Gastroesophageal sphincter (tissue), 4 donors: ENCODE measurements around the gene SIMC1. TPM values are rescaled to one million over a fixed set of nuclear protein-coding genes. Genes with fewer than 3 reads are reported as not detected.

Experiments used
- ATAC-seq: fragments of 150-250 bp; one replicate; pipeline ENCODE4 v1.9.1; 2016; ENCODE audit warnings: mild to moderate bottlenecking, moderate library complexity
- H3K27ac ChIP-seq, 4 donors: fragments of 200-600 bp; sonication (generic) in 3 of 4; 1 replicate in 3 of 4; 2 replicates in 1 of 4; pipeline ENCODE4 v1.5.1; 2016 to 2019
- H3K27me3 ChIP-seq: fragments of 200-600 bp; sonication (generic); one replicate; pipeline ENCODE4 v1.5.1; 2019
- H3K36me3 ChIP-seq, 2 donors: fragments of 200-600 bp; sonication (generic); one replicate each; pipeline ENCODE4 v1.5.1; 2019; ENCODE audit warnings: control low read depth in 1 of 2
- H3K4me1 ChIP-seq, 3 donors: fragments of 200-600 bp; sonication (generic); 1 replicate in 2 of 3; 2 replicates in 1 of 3; pipeline ENCODE4 v1.5.1; 2016 to 2019; ENCODE audit warnings: control low read depth in 2 of 3
- H3K4me3 ChIP-seq, 2 donors: fragments of 200-600 bp; sonication (generic); one replicate each; pipeline ENCODE4 v1.5.1; 2019; ENCODE audit warnings: mild to moderate bottlenecking in 1 of 2, moderate library complexity in 1 of 2
- H3K9me3 ChIP-seq, 3 donors: fragments of 200-600 bp; sonication (generic); one replicate each; pipeline ENCODE4 v1.5.1; 2017 to 2019; ENCODE audit warnings: control low read depth in 2 of 3
- EP300 ChIP-seq: sonication (generic); formaldehyde crosslinking; IDR thresholded peaks from one replicate; pipeline ENCODE4 v1.6.1; 2017; ENCODE audit warnings: antibody characterized with exemption, mild to moderate bottlenecking
- POLR2A ChIP-seq, 2 donors: fragments of 450-650 bp; IDR thresholded peaks; one replicate each; pipeline ENCODE4 v1.6.1; 2017; ENCODE audit warnings: antibody characterized with exemption in 2 of 2, mild to moderate bottlenecking in 2 of 2, moderate library complexity in 1 of 2
- POLR2AphosphoS5 ChIP-seq: sonication (generic); formaldehyde crosslinking; IDR thresholded peaks from one replicate; pipeline ENCODE4 v1.6.1; 2017; ENCODE audit warnings: antibody characterized with exemption
- WGBS, 2 donors: methylation state at CpG; one replicate each; pipeline ENCODE4 v1.1.5; 2018; ENCODE audit warnings: low coverage in 1 of 2; 5-methylcytosine and 5-hydroxymethylcytosine counted together
- total RNA-seq, 4 donors: library from RNA; depleted of rRNA; stranded (reverse); fragments of >200 nt; gene quantifications; one replicate each; pipeline ENCODE4 v1.1.0, GENCODE V29; 2016
- TF ChIP-seq, protein P1 (sequence below), 4 experiments: fragments of 200-600 bp in 2 of 4; fragments of 450-650 bp in 2 of 4; sonication (generic) in 1 of 4; IDR thresholded peaks; one replicate each; pipeline ENCODE4 v1.5.1; 2017 to 2019; ENCODE audit warnings: antibody characterized with exemption in 4 of 4, mild to moderate bottlenecking in 2 of 4, moderate library complexity in 2 of 4

Gene SIMC1
- total RNA-seq, 4 donors from 2014 or later, result 11.2 to 84.5 (median 32.7) TPM

- no peak overlapping the region for H3K27ac ChIP-seq
- no peak for ATAC-seq
Measured at GRCh38 chr5:176369934-176370711, 131.9 kb downstream of the SIMC1 start.

DNA sequence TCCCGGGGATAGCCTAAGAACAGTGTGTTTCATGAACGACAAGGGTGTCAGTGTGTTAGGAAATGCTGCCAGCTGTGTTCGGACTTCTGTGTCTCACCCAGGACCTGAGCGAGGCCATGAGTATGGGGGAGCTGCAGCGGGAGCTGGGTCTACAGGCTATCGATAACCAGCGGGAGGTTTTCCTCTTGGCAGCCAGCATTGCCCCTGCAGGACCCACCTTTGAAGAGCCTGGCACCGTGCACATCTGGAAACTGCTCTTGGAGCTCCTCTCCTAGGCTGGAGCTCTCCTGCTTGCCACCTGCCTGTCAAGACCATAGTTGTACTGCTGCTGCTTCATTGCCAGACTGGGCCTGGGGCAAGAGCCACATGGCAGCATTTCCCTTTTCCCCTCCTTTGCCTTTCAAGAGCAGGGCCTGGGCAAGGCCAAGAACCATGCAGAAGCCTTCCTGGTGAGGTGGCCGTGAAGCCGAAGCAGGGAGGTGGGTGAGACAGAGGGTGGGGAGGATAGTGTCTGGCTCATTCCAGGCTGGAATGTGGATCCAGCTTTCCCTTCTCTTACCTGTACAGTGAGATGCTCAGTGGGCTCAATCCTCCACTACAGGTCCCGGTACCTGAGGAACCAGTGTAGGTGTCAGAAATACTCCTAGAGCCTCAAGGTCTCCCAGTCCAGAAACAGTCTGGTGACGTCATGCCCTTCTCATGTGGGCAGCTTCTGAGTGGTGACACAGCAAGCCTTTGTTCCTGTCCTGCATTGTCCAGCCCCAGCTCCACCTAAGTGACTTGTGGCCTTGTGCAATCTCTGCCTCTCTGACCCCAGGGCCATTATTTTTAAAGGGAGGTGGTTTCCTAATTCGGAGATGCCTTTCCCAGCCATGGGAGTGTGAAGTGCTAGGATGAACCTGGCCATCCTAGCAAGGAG is 133.7 kb downstream of the SIMC1 start:
- Histone ChIP-seq H3K4me1 (peaks cover 0 to 32% (median 0%) of the 10 kb centered on the region in 3 donors), H3K4me3 (no peak overlapping the region), H3K27me3 (no peaks in the 10 kb centered on the region), H3K9me3 (no peaks in the 10 kb centered on the region), H3K27ac (peak overlapping the region in 2 of 4 donors; percentile 42 to 53), H3K36me3 (peaks cover 0 to 59% of the 10 kb centered on the region in 2 donors)
- ATAC-seq, result no peak
- WGBS, 2 donors, result 70 to 93% methylated on average over 2 to 8 of the region's 13 CpGs
- no peak for TF ChIP-seq POLR2A (IDR thresholded peaks at IDR 0.05)
- no peak for TF ChIP-seq EP300
- TF ChIP-seq POLR2AphosphoS5, result no peak
- TF ChIP-seq, protein P1, sequence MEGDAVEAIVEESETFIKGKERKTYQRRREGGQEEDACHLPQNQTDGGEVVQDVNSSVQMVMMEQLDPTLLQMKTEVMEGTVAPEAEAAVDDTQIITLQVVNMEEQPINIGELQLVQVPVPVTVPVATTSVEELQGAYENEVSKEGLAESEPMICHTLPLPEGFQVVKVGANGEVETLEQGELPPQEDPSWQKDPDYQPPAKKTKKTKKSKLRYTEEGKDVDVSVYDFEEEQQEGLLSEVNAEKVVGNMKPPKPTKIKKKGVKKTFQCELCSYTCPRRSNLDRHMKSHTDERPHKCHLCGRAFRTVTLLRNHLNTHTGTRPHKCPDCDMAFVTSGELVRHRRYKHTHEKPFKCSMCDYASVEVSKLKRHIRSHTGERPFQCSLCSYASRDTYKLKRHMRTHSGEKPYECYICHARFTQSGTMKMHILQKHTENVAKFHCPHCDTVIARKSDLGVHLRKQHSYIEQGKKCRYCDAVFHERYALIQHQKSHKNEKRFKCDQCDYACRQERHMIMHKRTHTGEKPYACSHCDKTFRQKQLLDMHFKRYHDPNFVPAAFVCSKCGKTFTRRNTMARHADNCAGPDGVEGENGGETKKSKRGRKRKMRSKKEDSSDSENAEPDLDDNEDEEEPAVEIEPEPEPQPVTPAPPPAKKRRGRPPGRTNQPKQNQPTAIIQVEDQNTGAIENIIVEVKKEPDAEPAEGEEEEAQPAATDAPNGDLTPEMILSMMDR (IDR thresholded peaks at IDR 0.05), result no peak

More at GRCh38 chr5:176369934-176370711, 131.9 kb downstream of the SIMC1 start:
- 79 to 90% methylated on average over 7 to 8 of the region's 8 CpGs for WGBS, 2 donors
- Histone ChIP-seq H3K4me3 (no peak overlapping the region), H3K4me1 (peaks cover 0 to 44% (median 4%) of the 10 kb centered on the region in 3 donors), H3K9me3 (no peaks in the 10 kb centered on the region), H3K27me3 (no peaks in the 10 kb centered on the region), H3K36me3 (peaks cover 0 to 53% of the 10 kb centered on the region in 2 donors)
- TF ChIP-seq EP300 (no peak), POLR2A (IDR thresholded peaks at IDR 0.05) (no peak), POLR2AphosphoS5 (no peak)
- TF ChIP-seq, protein P1 (IDR thresholded peaks at IDR 0.05), result no peak

- WGBS, 2 donors, result 56 to 60% methylated on average over 5 to 7 of the region's 7 CpGs
- Histone ChIP-seq H3K36me3 (peaks cover 0 to 46% of the 10 kb centered on the region in 2 donors), H3K27ac (peak overlapping the region in 3 of 4 donors; percentile 14 to 53 (median 42)), H3K9me3 (no peaks in the 10 kb centered on the region), H3K4me1 (peaks cover 0 to 23% (median 0%) of the 10 kb centered on the region in 3 donors), H3K4me3 (no peak overlapping the region), H3K27me3 (no peaks in the 10 kb centered on the region)
- TF ChIP-seq, protein P1 (IDR thresholded peaks at IDR 0.05), result no peak
- TF ChIP-seq POLR2AphosphoS5, result no peak
- ATAC-seq, result no peak
Measured at GRCh38 chr5:176373100-176373818, 135.0 kb downstream of the SIMC1 start.

GRCh38 chr5:176379881-176380280 is 141.7 kb downstream of the SIMC1 start:
- Histone ChIP-seq H3K4me3 (no peak overlapping the region), H3K9me3 (no peaks in the 10 kb centered on the region), H3K36me3 (peaks cover 0 to 37% of the 10 kb centered on the region in 2 donors), H3K27me3 (no peaks in the 10 kb centered on the region), H3K4me1 (peaks cover 0 to 19% (median 0%) of the 10 kb centered on the region in 3 donors), H3K27ac (no peak overlapping the region)
- 84 to 93% methylated on average over 3 of the region's 3 CpGs for WGBS, 2 donors
- TF ChIP-seq POLR2A (IDR thresholded peaks at IDR 0.05) (no peak), POLR2AphosphoS5 (no peak), EP300 (no peak)
- TF ChIP-seq, protein P1 (IDR thresholded peaks at IDR 0.05), result no peak
- ATAC-seq, result no peak
